ENCODE results near the gene XPA. TPM values are rescaled to one million over a fixed set of nuclear protein-coding genes. Genes with fewer than 3 reads are reported as not detected.

The XPA gene
- total and polyA plus RNA-seq, 4 experiments from 2014 or later = 24.0 to 36.2 (median 28.9) TPM

- POLR2A ChIA-PET (ENCODE audit: partially characterized antibody) = interaction anchor here (0.7 to 2.8 kb wide), 21 partner anchors 9 to 1756 kb away, joined by 3 to 49 read pairs (median 6); partner anchors contain the start of genes ANP32B, HABP4, PRXL2C and TBC1D2
- Histone ChIP-seq H3K4me3 (ENCODE audit: low read length in 2 of 2) (peak overlapping the region; percentile 80 to 87), H3K27me3 (ENCODE audit: insufficient read depth, low read length) (no peaks in the 10 kb centered on the region), H3K4me1 (ENCODE audit: insufficient read depth, low read length) (peaks cover 45% of the 10 kb centered on the region), H3K36me3 (ENCODE audit: insufficient read depth, low read length) (no peaks in the 10 kb centered on the region), H3K9me3 (ENCODE audit: control insufficient read depth in 1 of 2, low read length in 2 of 2) (no peaks in the 10 kb centered on the region), H3K27ac (ENCODE audit: low read depth, low read length) (peak overlapping the region; percentile 92)
- Mint-ChIP-seq H3K36me3 (peaks cover under 1 to 14% of the 10 kb centered on the region in 2 donors), H3K27me3 (no peaks in the 10 kb centered on the region), H3K27ac (peak overlapping the region; percentile 96 to 100 (median 100)), H3K9me3 (no peaks in the 10 kb centered on the region), H3K4me3 (peak overlapping the region; percentile 96 to 100 (median 98)), H3K4me1 (peaks cover 31 to 58% (median 44%) of the 10 kb centered on the region in 4 donors)
- intact Hi-C loops (cut with micrococcal nuclease) = loop anchor here (2.0 to 5.0 kb wide), 2 partner anchors 275 to 1214 kb away; partner anchors contain the start of gene ZNF367
- DNase-seq = peak in 1 of 5 donors; percentile 45
- CTCF ChIA-PET (ENCODE audit: partially characterized antibody) = interaction anchor here (0.5 to 2.4 kb wide), 7 partner anchors 16 to 776 kb away, joined by 3 to 18 read pairs (median 6); no protein-coding TSS in a partner anchor
These were observed 64.7 kb downstream of the XPA start for GRCh38 chr9:97632248-97632984.

GRCh38 chr9:97630591-97630990 is 66.5 kb downstream of the XPA start:
- no peaks in the 10 kb centered on the region for H3K9me3 Mint-ChIP-seq
- POLR2A ChIA-PET (ENCODE audit: partially characterized antibody) = interaction anchor here (0.6 kb wide), 1 partner anchor 407 kb away, joined by 3 read pairs; no protein-coding TSS in a partner anchor

GRCh38 chr9:97629156-97629555 is 68.0 kb downstream of the XPA start:
- POLR2A ChIA-PET (ENCODE audit: partially characterized antibody) = no interaction called here
- no peak for DNase-seq
- H3K36me3 Mint-ChIP-seq = peaks cover 14 to 28% of the 10 kb centered on the region in 2 donors

More at GRCh38 chr9:97630591-97630990, 66.5 kb downstream of the XPA start:
- Histone ChIP-seq H3K27ac (ENCODE audit: low read depth, low read length) (no peak overlapping the region), H3K4me1 (ENCODE audit: insufficient read depth, low read length) (peaks cover 30% of the 10 kb centered on the region), H3K36me3 (ENCODE audit: insufficient read depth, low read length) (peaks cover under 1% of the 10 kb centered on the region), H3K4me3 (ENCODE audit: low read length in 2 of 2) (no peak overlapping the region), H3K27me3 (ENCODE audit: insufficient read depth, low read length) (no peaks in the 10 kb centered on the region), H3K9me3 (ENCODE audit: control insufficient read depth in 1 of 2, low read length in 2 of 2) (no peaks in the 10 kb centered on the region)
- no peak for DNase-seq
- CTCF ChIA-PET (ENCODE audit: partially characterized antibody) = interaction anchor here (0.7 to 3.6 kb wide), 5 partner anchors 12 to 219 kb away, joined by 3 to 16 read pairs (median 3); no protein-coding TSS in a partner anchor
- peak overlapping the region in 1 of 7 donors; percentile 47 for H3K27ac Mint-ChIP-seq
- peaks cover 21 to 43% (median 32%) of the 10 kb centered on the region in 4 donors for H3K4me1 Mint-ChIP-seq
- no peak overlapping the region for H3K4me3 Mint-ChIP-seq
- peaks cover 6 to 20% of the 10 kb centered on the region in 2 donors for H3K36me3 Mint-ChIP-seq
- no peaks in the 10 kb centered on the region for H3K27me3 Mint-ChIP-seq
- intact Hi-C loops (cut with micrococcal nuclease) = loop anchor here (5.0 kb wide), 1 partner anchor 277 kb away; no protein-coding TSS in a partner anchor

GRCh38 chr9:97628668-97629067 is 68.5 kb downstream of the XPA start:
- no peaks in the 10 kb centered on the region for H3K9me3 Mint-ChIP-seq
- no peak overlapping the region for H3K27ac ChIP-seq (ENCODE audit: low read depth, low read length)
- H3K27ac Mint-ChIP-seq = peak overlapping the region in 2 of 7 donors; percentile 30 to 68
- peaks cover 15 to 33% of the 10 kb centered on the region in 2 donors for H3K36me3 Mint-ChIP-seq
- no peak overlapping the region for H3K4me3 ChIP-seq (ENCODE audit: low read length in 2 of 2)
- no peaks in the 10 kb centered on the region for H3K9me3 ChIP-seq (ENCODE audit: control insufficient read depth in 1 of 2, low read length in 2 of 2)
- H3K4me1 Mint-ChIP-seq = peaks cover 10 to 24% (median 20%) of the 10 kb centered on the region in 4 donors
- ChIA-PET POLR2A (ENCODE audit: partially characterized antibody) (no interaction called here), CTCF (ENCODE audit: partially characterized antibody) (interaction anchor here (1.4 to 3.6 kb wide), 3 partner anchors 9 to 30 kb away, joined by 4 to 16 read pairs (median 5); no protein-coding TSS in a partner anchor)
- no peak overlapping the region for H3K4me3 Mint-ChIP-seq
- H3K27me3 ChIP-seq (ENCODE audit: insufficient read depth, low read length) = no peaks in the 10 kb centered on the region
- peaks cover 5% of the 10 kb centered on the region for H3K36me3 ChIP-seq (ENCODE audit: insufficient read depth, low read length)
- no peak for DNase-seq
- intact Hi-C loops (cut with micrococcal nuclease) = no loop called here
- peaks cover 14% of the 10 kb centered on the region for H3K4me1 ChIP-seq (ENCODE audit: insufficient read depth, low read length)
- H3K27me3 Mint-ChIP-seq = no peaks in the 10 kb centered on the region

More at GRCh38 chr9:97629156-97629555, 68.0 kb downstream of the XPA start:
- Mint-ChIP-seq H3K4me3 (no peak overlapping the region), H3K27me3 (no peaks in the 10 kb centered on the region), H3K27ac (peak overlapping the region in 2 of 7 donors; percentile 30 to 68), H3K9me3 (no peaks in the 10 kb centered on the region), H3K4me1 (peaks cover 12 to 29% (median 20%) of the 10 kb centered on the region in 4 donors)
- peaks cover 5% of the 10 kb centered on the region for H3K36me3 ChIP-seq (ENCODE audit: insufficient read depth, low read length)
- peaks cover 16% of the 10 kb centered on the region for H3K4me1 ChIP-seq (ENCODE audit: insufficient read depth, low read length)
- intact Hi-C loops (cut with micrococcal nuclease) = no loop called here
- no peak overlapping the region for H3K4me3 ChIP-seq (ENCODE audit: low read length in 2 of 2)
- no peaks in the 10 kb centered on the region for H3K9me3 ChIP-seq (ENCODE audit: control insufficient read depth in 1 of 2, low read length in 2 of 2)
- no peaks in the 10 kb centered on the region for H3K27me3 ChIP-seq (ENCODE audit: insufficient read depth, low read length)
- CTCF ChIA-PET (ENCODE audit: partially characterized antibody) = interaction anchor here (1.0 to 3.6 kb wide), 4 partner anchors 10 to 227 kb away, joined by 3 to 16 read pairs (median 4); no protein-coding TSS in a partner anchor
- H3K27ac ChIP-seq (ENCODE audit: low read depth, low read length) = no peak overlapping the region

- Histone ChIP-seq H3K4me3 (ENCODE audit: low read length in 2 of 2) (no peak overlapping the region), H3K4me1 (ENCODE audit: insufficient read depth, low read length) (peaks cover 12% of the 10 kb centered on the region), H3K36me3 (ENCODE audit: insufficient read depth, low read length) (peaks cover 5% of the 10 kb centered on the region), H3K9me3 (ENCODE audit: control insufficient read depth in 1 of 2, low read length in 2 of 2) (no peaks in the 10 kb centered on the region), H3K27me3 (ENCODE audit: insufficient read depth, low read length) (no peaks in the 10 kb centered on the region), H3K27ac (ENCODE audit: low read depth, low read length) (no peak overlapping the region)
- Mint-ChIP-seq H3K27ac (no peak overlapping the region), H3K27me3 (no peaks in the 10 kb centered on the region), H3K4me1 (peaks cover 10 to 18% (median 15%) of the 10 kb centered on the region in 4 donors), H3K9me3 (no peaks in the 10 kb centered on the region), H3K4me3 (no peak overlapping the region), H3K36me3 (peaks cover 19 to 35% of the 10 kb centered on the region in 2 donors)
- CTCF ChIA-PET (ENCODE audit: partially characterized antibody) = interaction anchor here (2.4 to 3.6 kb wide), 2 partner anchors 12 to 29 kb away, joined by 5 to 16 read pairs; no protein-coding TSS in a partner anchor
- intact Hi-C loops (cut with micrococcal nuclease) = no loop called here
- POLR2A ChIA-PET (ENCODE audit: partially characterized antibody) = no interaction called here
- DNase-seq = no peak
These were observed 69.5 kb downstream of the XPA start for GRCh38 chr9:97627624-97628023.

- Mint-ChIP-seq H3K4me1 (peaks cover 4 to 8% (median 6%) of the 10 kb centered on the region in 4 donors), H3K27me3 (no peaks in the 10 kb centered on the region), H3K4me3 (no peak overlapping the region), H3K9me3 (no peaks in the 10 kb centered on the region), H3K27ac (no peak overlapping the region), H3K36me3 (peaks cover 26 to 45% of the 10 kb centered on the region in 2 donors)
- Histone ChIP-seq H3K27me3 (ENCODE audit: insufficient read depth, low read length) (no peaks in the 10 kb centered on the region), H3K9me3 (ENCODE audit: control insufficient read depth in 1 of 2, low read length in 2 of 2) (no peaks in the 10 kb centered on the region), H3K27ac (ENCODE audit: low read depth, low read length) (no peak overlapping the region), H3K4me1 (ENCODE audit: insufficient read depth, low read length) (no peaks in the 10 kb centered on the region), H3K36me3 (ENCODE audit: insufficient read depth, low read length) (peaks cover 5% of the 10 kb centered on the region), H3K4me3 (ENCODE audit: low read length in 2 of 2) (no peak overlapping the region)
- no peak for DNase-seq
- ChIA-PET POLR2A (ENCODE audit: partially characterized antibody) (no interaction called here), CTCF (ENCODE audit: partially characterized antibody) (interaction anchor here (1.5 to 3.7 kb wide), 3 partner anchors 11 to 27 kb away, joined by 4 to 14 read pairs (median 10); no protein-coding TSS in a partner anchor)
- intact Hi-C loops (cut with micrococcal nuclease) = no loop called here
These were observed 71.5 kb downstream of the XPA start for GRCh38 chr9:97625620-97626019.

Measured in CD4-positive, alpha-beta memory T cell (primary cell).